ENCODE data around the gene THSD7A. TPM values are rescaled to one million over a fixed set of nuclear protein-coding genes. Genes with fewer than 3 reads are reported as not detected.
A peak's percentile ranks its signal among the peaks of the same experiment; 100 is the strongest.

THSD7A gene
- total and polyA plus RNA-seq, 8 donors: 3.7 to 20.8 (median 17.8) TPM

DNA sequence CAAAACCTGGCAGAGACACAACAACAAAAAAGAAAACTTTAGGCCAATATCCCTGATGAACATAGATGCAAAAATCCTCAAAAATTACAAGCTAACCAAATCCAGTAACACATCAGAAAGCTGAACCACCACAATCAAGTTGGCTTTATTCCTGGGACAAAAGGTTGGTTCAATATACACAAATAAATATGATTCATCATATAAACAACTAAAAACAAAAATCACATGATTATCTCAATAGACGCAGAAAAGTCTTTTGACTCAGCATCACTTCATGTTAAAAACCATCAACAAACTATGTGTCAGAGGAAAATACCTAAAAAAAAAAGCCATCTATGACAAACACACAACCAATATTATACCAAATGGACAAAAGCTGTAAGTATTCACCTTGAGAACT lies 283.5 kb downstream of the THSD7A start:
- intact Hi-C loops (cut with DNase I): no loop called here
- no peaks in the 10 kb centered on the region for H3K36me3 ChIP-seq
- no peaks in the 10 kb centered on the region for H3K27me3 ChIP-seq
- H3K4me1 ChIP-seq: no peaks in the 10 kb centered on the region
- H3K9me3 ChIP-seq: peaks cover 0 to 2% of the 10 kb centered on the region in 2 donors
- no peak for DNase-seq
- no peak for ATAC-seq
- H3K27ac ChIP-seq: no peak overlapping the region
- TF ChIP-seq, protein P1, sequence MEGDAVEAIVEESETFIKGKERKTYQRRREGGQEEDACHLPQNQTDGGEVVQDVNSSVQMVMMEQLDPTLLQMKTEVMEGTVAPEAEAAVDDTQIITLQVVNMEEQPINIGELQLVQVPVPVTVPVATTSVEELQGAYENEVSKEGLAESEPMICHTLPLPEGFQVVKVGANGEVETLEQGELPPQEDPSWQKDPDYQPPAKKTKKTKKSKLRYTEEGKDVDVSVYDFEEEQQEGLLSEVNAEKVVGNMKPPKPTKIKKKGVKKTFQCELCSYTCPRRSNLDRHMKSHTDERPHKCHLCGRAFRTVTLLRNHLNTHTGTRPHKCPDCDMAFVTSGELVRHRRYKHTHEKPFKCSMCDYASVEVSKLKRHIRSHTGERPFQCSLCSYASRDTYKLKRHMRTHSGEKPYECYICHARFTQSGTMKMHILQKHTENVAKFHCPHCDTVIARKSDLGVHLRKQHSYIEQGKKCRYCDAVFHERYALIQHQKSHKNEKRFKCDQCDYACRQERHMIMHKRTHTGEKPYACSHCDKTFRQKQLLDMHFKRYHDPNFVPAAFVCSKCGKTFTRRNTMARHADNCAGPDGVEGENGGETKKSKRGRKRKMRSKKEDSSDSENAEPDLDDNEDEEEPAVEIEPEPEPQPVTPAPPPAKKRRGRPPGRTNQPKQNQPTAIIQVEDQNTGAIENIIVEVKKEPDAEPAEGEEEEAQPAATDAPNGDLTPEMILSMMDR (IDR thresholded peaks at IDR 0.05): no peak
- H3K4me3 ChIP-seq: no peak overlapping the region

DNA sequence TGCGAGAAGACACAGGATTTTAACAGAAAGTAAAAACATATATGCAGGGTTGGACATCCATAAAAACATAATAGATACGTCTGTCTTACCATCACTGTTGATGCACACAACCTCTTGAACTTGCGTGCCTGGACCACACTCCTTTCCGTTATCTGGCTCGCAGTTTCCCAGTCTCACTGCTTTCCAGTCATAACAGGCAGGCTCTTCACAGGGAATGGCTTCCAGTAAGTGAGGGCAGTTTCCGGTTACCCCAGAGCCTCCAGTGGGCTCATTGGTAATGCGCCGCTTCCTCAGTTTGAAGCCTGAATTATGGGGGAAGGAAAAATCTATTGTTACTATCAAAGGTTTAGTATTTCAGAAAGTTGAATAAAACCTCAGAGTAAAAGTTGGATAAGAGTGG lies 290.7 kb downstream of the THSD7A start:
- intact Hi-C loops (cut with DNase I): no loop called here
- peaks cover 0 to 4% of the 10 kb centered on the region in 2 donors for H3K9me3 ChIP-seq
- peaks cover 4 to 15% of the 10 kb centered on the region in 2 donors for H3K4me1 ChIP-seq
- ATAC-seq: no peak
- no peaks in the 10 kb centered on the region for H3K36me3 ChIP-seq
- no peaks in the 10 kb centered on the region for H3K27me3 ChIP-seq
- no peak overlapping the region for H3K27ac ChIP-seq
- DNase-seq: no peak
- TF ChIP-seq, protein P1 (IDR thresholded peaks at IDR 0.05): no peak
- no peak overlapping the region for H3K4me3 ChIP-seq

DNA sequence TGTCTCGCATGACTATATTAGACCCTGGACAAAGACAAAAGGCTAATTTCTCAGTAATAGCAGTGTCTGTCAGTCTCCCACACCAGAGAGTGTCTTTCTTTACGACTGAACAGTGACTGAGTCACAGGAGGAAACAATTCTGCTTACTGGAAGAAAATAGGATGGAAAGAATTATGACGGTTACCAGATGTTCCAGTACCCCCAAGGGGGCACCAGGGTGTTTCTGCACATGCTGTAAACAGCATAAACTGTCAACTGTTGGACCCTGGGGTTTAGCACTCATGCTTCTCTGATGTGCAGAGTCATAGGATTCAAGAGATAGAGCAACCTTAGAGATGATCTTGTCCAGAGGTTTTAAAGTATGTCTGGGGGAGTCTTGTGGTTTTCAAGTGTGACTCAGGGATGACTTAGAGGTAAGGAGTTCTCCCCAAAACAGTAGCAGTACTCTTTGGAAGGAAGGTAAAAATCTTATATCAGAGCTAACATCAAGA lies 291.7 kb downstream of the THSD7A start:
- peak overlapping the region; percentile 11 to 33 for H3K27ac ChIP-seq
- intact Hi-C loops (cut with DNase I): no loop called here
- ATAC-seq: peak; percentile 41
- H3K36me3 ChIP-seq: no peaks in the 10 kb centered on the region
- peaks cover 0 to 1% of the 10 kb centered on the region in 2 donors for H3K9me3 ChIP-seq
- no peaks in the 10 kb centered on the region for H3K27me3 ChIP-seq
- TF ChIP-seq, protein P1 (IDR thresholded peaks at IDR 0.05): no peak
- peak in 2 of 4 donors; percentile 17 to 25 for DNase-seq
- H3K4me1 ChIP-seq: peaks cover 4 to 15% of the 10 kb centered on the region in 2 donors
- H3K4me3 ChIP-seq: no peak overlapping the region

DNA sequence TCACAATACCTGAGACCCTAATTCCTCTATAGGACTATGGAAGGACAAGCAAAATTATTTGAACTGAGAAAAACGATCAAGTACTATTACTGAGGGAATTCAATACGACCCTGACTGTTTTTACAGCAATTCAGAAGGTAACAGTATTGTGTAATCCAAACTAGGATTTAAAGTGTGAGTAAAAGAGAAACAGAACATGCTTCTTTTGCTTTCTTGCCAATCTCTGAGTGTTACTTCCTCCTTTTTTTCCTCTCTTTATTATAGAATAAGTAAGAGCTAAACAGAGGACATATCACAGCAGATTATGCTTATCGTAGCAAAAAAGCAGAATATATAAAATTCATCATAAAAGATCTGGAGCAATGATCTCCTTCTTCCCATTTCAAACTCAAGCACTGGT lies 292.1 kb downstream of the THSD7A start:
- intact Hi-C loops (cut with DNase I): no loop called here
- H3K4me3 ChIP-seq: no peak overlapping the region
- ATAC-seq (peak; percentile 62), DNase-seq (peak in 2 of 4 donors; percentile 53 to 57)
- H3K36me3 ChIP-seq: no peaks in the 10 kb centered on the region
- peaks cover 0 to 1% of the 10 kb centered on the region in 2 donors for H3K9me3 ChIP-seq
- TF ChIP-seq, protein P1 (IDR thresholded peaks at IDR 0.05): no peak
- H3K4me1 ChIP-seq: peaks cover 4 to 15% of the 10 kb centered on the region in 2 donors
- H3K27me3 ChIP-seq: no peaks in the 10 kb centered on the region
- peak overlapping the region; percentile 11 to 33 for H3K27ac ChIP-seq

DNA sequence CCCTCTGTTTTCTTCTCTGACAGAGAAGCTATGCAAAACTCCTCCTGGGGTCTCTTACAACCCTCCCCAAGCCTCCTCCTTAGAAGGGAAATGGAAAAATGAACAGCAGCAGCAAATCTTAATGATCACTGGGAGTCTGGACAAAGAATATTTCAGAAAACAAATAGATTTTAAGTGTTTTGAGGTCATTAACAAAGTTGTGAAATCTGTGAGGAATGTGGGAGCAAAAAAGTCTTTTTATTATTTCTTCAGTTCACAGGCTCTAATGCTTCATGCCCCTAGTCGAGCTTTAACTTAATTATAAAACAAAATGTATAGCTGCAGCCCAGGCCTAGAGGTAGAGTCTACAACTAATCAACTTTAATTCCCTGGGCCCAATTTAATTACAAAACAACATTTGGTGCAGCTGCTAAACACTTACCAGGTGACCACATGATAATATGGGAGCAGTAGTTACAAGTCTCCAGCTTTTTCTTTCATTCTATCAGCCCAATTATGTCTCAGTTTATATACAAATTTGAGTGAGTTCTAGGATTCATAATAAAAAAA lies 293.2 kb downstream of the THSD7A start:
- intact Hi-C loops (cut with DNase I): no loop called here
- H3K9me3 ChIP-seq: peaks cover 0 to 1% of the 10 kb centered on the region in 2 donors
- no peaks in the 10 kb centered on the region for H3K27me3 ChIP-seq
- H3K36me3 ChIP-seq: no peaks in the 10 kb centered on the region
- ATAC-seq (no peak), DNase-seq (peak in 1 of 4 donors; percentile 20)
- no peak overlapping the region for H3K27ac ChIP-seq
- H3K4me1 ChIP-seq: peaks cover 4 to 15% of the 10 kb centered on the region in 2 donors
- TF ChIP-seq, protein P1 (IDR thresholded peaks at IDR 0.05): no peak
- no peak overlapping the region for H3K4me3 ChIP-seq
